KMS-11 (cell line): ENCODE data around the gene PGGHG.
"Not testable (repeated sequence)": the region's sequence is repeated elsewhere in the genome, so short reads cannot be mapped to it uniquely, and the experiment has no call there.

ENCODE experiments used
- H2AFZ ChIP-seq: fragments of 200-600 bp; sonication (generic); 2 replicates; pipeline ENCODE4 v1.6.1; 2016; ENCODE audit warnings: antibody characterized with exemption, mixed run types, low read depth
- H3K27ac ChIP-seq: fragments of 200-600 bp; sonication (generic); 2 replicates; pipeline ENCODE4 v1.6.1; 2016; ENCODE audit warnings: mild to moderate bottlenecking, mixed run types
- H3K27me3 ChIP-seq: fragments of 200-600 bp; sonication (generic); 2 replicates; pipeline ENCODE4 v1.6.1; 2017; ENCODE audit warnings: mild to moderate bottlenecking, low read depth, mixed run types, moderate library complexity; ENCODE audit not compliant: insufficient read depth
- H3K36me3 ChIP-seq: fragments of 200-600 bp; sonication (generic); 2 replicates; pipeline ENCODE4 v1.6.1; 2017; ENCODE audit warnings: mild to moderate bottlenecking, mixed run types; ENCODE audit not compliant: insufficient read depth
- H3K4me1 ChIP-seq: fragments of 200-600 bp; sonication (generic); 2 replicates; pipeline ENCODE4 v1.6.1; 2016; ENCODE audit warnings: mild to moderate bottlenecking, low read depth, mixed run types; ENCODE audit not compliant: poor library complexity, severe bottlenecking
- H3K4me2 ChIP-seq: fragments of 200-600 bp; sonication (generic); 2 replicates; pipeline ENCODE4 v1.7.0; 2016; ENCODE audit warnings: mild to moderate bottlenecking, mixed run types
- H3K4me3 ChIP-seq: fragments of 200-600 bp; sonication (generic); IDR thresholded peaks from 2 replicates; pipeline ENCODE4 v1.6.1; 2017; ENCODE audit warnings: low read depth, low read length, mixed read lengths; ENCODE audit not compliant: insufficient read depth
- H3K79me2 ChIP-seq: fragments of 200-600 bp; sonication (generic); 2 replicates; pipeline ENCODE4 v1.6.1; 2016; ENCODE audit warnings: low read depth, mixed run types; ENCODE audit not compliant: insufficient read depth
- H3K9ac ChIP-seq: fragments of 200-600 bp; sonication (generic); 2 replicates; pipeline ENCODE4 v1.6.1; 2016; ENCODE audit warnings: mild to moderate bottlenecking, mixed run types
- H4K20me1 ChIP-seq: fragments of 200-600 bp; sonication (generic); 2 replicates; pipeline ENCODE4 v1.6.1; 2016; ENCODE audit warnings: mild to moderate bottlenecking, mixed run types; ENCODE audit not compliant: insufficient read depth
- TF ChIP-seq, protein P1 (sequence below): fragments of 200-600 bp; sonication (generic); conservative IDR thresholded peaks from 2 replicates; pipeline ENCODE4 v1.6.1; 2017; ENCODE audit warnings: low read depth, mild to moderate bottlenecking, antibody characterized with exemption, low read length, moderate library complexity, mixed read lengths

The PGGHG gene

GRCh38 chr11:319121-319887, 30.4 kb downstream of the PGGHG start:
- H3K27ac ChIP-seq, H3K36me3 ChIP-seq, H4K20me1 ChIP-seq, H3K9ac ChIP-seq, H3K79me2 ChIP-seq, H3K4me3 ChIP-seq, H3K4me2 ChIP-seq, H2AFZ ChIP-seq, H3K4me1 ChIP-seq: not testable (repeated sequence)
- H3K27me3 ChIP-seq = peaks cover 43% of the 10 kb centered on the region

GRCh38 chr11:319888-320273, 31.0 kb downstream of the PGGHG start:
- H3K4me3 ChIP-seq = not testable (repeated sequence)

DNA sequence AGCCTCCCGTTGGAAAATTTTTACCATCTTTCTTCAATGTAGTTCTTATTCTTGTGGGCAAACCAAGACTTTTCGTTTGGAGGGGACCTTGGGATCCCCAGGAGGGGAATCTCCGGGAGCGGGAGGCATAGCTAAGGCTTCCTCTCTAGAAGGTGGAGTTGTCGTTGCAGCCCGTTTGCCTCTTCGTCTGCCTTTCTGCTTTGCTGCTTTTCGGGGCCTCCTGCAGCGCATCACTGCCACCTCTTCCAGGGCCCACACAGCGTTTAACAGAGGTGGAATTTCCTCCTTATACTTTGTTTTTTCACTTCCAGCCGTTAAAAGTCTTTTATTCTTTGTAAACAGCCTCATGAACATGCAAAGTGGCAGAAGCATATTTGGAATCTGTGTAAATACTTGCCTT, 35.2 kb downstream of the PGGHG start:
- no peak overlapping the region for H3K9ac ChIP-seq
- H3K79me2 ChIP-seq = no peaks in the 10 kb centered on the region
- TF ChIP-seq, protein P1, sequence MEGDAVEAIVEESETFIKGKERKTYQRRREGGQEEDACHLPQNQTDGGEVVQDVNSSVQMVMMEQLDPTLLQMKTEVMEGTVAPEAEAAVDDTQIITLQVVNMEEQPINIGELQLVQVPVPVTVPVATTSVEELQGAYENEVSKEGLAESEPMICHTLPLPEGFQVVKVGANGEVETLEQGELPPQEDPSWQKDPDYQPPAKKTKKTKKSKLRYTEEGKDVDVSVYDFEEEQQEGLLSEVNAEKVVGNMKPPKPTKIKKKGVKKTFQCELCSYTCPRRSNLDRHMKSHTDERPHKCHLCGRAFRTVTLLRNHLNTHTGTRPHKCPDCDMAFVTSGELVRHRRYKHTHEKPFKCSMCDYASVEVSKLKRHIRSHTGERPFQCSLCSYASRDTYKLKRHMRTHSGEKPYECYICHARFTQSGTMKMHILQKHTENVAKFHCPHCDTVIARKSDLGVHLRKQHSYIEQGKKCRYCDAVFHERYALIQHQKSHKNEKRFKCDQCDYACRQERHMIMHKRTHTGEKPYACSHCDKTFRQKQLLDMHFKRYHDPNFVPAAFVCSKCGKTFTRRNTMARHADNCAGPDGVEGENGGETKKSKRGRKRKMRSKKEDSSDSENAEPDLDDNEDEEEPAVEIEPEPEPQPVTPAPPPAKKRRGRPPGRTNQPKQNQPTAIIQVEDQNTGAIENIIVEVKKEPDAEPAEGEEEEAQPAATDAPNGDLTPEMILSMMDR = no peak
- H3K4me2 ChIP-seq = no peak overlapping the region
- no peak overlapping the region for H3K4me3 ChIP-seq
- no peak overlapping the region for H2AFZ ChIP-seq
- no peaks in the 10 kb centered on the region for H3K36me3 ChIP-seq
- peaks cover 47% of the 10 kb centered on the region for H3K27me3 ChIP-seq
- H3K4me1 ChIP-seq = peaks cover 11% of the 10 kb centered on the region
- H4K20me1 ChIP-seq = no peaks in the 10 kb centered on the region
- no peak overlapping the region for H3K27ac ChIP-seq

More at GRCh38 chr11:319888-320273, 31.0 kb downstream of the PGGHG start:
- not testable (repeated sequence) for H3K36me3 ChIP-seq, H4K20me1 ChIP-seq, H3K4me1 ChIP-seq, H3K27ac ChIP-seq, H3K4me2 ChIP-seq, H3K9ac ChIP-seq, H2AFZ ChIP-seq, H3K79me2 ChIP-seq
- H3K27me3 ChIP-seq = peaks cover 43% of the 10 kb centered on the region

- H3K36me3 ChIP-seq, H3K79me2 ChIP-seq, H2AFZ ChIP-seq, H4K20me1 ChIP-seq, H3K27ac ChIP-seq, H3K4me3 ChIP-seq, H3K4me2 ChIP-seq, H3K9ac ChIP-seq: not testable (repeated sequence)
- H3K4me1 ChIP-seq = peaks cover 16% of the 10 kb centered on the region
- peaks cover 50% of the 10 kb centered on the region for H3K27me3 ChIP-seq
Measured at GRCh38 chr11:324593-325517, 35.9 kb downstream of the PGGHG start.

- Histone ChIP-seq H3K27me3 (peaks cover 54% of the 10 kb centered on the region), H4K20me1 (no peaks in the 10 kb centered on the region), H3K27ac (no peak overlapping the region), H3K9ac (no peak overlapping the region), H3K36me3 (no peaks in the 10 kb centered on the region), H2AFZ (no peak overlapping the region), H3K4me3 (no peak overlapping the region), H3K79me2 (no peaks in the 10 kb centered on the region), H3K4me2 (no peak overlapping the region), H3K4me1 (peaks cover 27% of the 10 kb centered on the region)
- TF ChIP-seq, protein P1 = no peak
Measured at GRCh38 chr11:325796-326591, 37.1 kb downstream of the PGGHG start.
